Dedifferentiated amniotic fluid mesenchymal stem cell (primary cell): ENCODE data around the gene ANKRD60.

Experiments used
- DNase-seq: peaks from one replicate; pipeline ENCODE4 v3.0.0-alpha.2; 2016; ENCODE audit errors: extremely low spot score

ANKRD60 gene

DNA sequence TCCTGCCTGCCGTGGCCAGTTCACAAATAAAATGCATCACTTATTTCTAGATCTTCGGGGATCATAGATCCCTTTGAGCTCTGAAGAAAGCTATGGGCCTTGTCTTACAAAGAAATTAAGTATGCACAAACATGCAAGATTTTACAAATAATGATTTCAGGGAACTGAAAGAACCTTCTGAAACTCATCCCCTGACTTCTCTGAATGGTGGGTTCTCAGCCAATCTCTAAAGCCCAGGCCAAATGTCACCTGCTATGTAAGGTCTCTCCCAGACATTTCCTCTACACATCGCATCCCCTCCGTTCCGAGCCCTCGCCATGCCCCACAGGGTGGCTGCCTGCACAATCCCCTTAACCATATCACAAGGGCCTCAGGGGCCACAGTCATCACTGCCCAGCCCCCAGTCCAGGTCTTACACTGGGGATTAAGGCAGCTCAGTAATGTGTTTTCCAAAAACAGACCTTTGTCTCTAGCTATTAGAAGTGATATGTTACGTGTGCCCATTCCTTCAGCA is 16.1 kb upstream of the ANKRD60 start:
- no peak for DNase-seq

DNA sequence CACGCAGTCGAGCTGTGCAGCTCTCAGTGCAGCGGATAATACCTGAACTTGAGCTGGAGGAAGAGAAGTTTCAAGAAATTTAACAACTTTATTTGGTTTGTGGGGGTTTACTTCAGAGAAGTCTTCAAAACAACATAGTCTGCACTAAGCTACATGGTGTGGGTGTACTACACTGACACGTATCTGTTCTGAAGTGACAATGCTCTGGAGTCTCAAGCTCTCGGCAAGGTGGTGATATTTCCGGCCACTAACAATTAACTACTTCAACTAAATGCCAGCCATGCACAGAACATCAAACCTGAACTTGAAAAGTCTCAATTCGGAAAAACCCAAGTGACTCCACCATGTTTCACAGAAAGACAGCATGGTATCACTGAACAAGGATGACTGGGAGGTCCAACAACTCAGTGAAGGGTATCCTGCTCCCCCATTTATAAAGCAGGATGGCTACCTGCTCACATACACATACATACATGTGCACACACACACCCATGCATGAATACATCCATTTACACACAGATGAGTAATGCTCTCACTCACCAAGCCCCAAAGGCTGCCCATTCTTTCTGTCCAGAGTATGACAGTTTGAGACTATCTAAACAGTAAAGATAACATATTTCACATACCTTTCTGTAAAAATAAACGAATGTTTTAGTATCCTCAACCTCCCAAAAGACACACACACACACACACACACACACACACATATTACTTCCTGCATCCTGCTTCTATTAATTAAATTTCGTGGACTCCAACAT is 15.4 kb upstream of the ANKRD60 start:
- DNase-seq, result no peak

DNA sequence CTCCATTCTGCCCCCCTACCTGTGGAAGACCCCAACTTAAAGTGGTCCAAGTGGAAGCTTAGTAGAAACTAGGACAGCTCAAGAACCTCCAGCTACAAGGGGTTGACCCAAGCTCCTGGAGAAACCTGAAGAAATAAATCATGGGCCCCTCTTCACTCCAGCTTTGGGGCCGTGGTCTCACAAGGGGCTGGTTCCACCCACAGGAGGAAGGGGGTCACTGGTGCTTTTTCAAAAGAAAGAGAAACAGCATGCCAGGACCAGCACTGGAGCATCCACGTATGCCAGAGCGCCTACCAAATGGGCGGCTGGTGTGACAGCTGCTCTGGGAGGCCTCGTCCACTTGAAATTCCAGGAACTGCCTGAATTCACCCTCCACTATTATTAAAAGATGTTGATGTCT is 14.4 kb upstream of the ANKRD60 start:
- DNase-seq, result no peak

DNA sequence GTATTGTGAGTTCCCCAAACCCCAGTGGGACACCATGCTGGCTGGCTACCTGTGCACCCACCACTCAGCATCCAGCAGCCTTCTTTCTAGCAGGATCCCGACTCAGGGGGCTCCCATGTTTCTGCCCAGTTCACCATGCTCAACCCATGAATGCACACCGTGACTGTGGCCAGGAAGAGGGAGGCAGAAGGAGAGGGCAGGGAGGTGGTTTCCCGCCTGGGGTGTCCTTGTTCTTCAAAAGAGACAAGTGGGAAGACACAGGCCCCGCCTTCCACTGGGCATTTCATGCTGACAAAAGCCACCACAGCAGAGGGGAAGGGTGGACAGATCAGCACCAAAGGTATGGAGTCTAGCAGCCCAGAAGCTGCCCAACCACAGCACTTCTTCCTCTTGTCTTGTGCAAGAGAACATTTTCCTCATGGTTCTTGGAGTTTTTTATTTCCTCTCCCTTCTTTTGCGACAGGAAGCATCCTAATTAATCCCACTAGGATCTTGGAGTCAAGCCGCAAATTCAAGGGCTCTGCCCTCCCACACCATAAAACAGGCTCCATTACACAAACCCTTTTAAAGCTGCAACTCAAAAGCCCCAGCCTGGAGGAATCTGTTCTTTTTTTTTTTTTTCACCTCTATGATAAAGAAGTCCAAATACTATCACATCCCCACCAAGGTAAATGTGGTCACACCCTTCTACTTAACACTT is 13.5 kb upstream of the ANKRD60 start:
- no peak for DNase-seq

DNA sequence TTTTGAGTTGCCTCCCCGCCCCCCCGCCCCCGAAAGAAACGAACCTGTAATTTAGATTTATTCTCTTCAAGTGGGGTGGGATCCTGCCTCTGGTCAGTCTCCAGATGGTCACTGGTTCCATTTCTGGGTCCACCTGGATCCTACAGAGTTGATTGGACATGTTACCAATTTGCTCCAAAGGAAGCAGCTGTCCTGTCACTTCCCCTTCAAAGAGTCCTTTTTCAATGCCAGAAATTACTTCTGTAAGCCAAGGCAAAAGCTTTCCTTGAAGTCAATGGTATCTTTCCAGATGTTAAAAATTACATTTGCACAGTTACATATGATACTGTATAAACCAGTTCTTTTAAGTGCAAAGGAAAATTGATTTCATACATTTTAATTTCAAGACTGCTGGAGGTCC is 12.0 kb upstream of the ANKRD60 start:
- no peak for DNase-seq

DNA sequence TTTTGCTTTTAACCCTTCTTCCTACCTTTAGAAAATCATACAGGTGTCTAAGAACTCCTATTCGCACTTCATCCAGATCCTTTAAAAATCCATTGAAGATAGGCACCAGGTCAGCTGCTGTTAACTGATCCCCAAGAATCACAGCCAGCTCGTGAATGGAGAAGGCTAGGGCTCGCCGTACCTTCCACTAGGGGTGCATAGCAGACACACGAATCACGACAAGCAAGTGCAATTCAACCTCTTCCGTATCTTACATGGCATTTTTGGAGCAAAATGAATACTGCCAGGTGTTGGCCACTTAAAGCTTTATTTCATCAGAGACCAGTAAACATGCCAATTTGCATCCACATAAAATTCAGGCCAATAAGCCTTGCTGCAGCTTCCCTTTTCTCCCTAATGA is 10.8 kb upstream of the ANKRD60 start:
- DNase-seq, result no peak

DNA sequence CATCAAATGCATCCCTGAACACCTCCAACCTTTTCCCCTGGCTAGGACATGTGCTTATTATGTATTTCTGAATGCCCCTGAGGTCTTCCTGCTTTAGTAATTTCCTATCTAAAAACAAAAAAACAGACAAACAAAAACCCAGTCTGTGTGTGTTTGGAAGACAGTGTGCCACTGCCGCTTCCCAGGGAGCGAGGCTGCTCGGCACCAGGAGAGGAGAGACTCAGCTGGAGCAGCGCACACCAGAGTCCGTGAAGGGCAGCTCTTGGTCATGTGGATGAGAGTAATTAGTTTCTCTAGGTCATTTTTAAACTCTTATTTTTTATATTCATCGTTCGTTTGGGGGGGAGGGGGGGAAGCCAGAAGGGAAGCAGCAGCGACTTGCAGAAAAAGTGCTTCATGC is 10.0 kb upstream of the ANKRD60 start:
- no peak for DNase-seq

DNA sequence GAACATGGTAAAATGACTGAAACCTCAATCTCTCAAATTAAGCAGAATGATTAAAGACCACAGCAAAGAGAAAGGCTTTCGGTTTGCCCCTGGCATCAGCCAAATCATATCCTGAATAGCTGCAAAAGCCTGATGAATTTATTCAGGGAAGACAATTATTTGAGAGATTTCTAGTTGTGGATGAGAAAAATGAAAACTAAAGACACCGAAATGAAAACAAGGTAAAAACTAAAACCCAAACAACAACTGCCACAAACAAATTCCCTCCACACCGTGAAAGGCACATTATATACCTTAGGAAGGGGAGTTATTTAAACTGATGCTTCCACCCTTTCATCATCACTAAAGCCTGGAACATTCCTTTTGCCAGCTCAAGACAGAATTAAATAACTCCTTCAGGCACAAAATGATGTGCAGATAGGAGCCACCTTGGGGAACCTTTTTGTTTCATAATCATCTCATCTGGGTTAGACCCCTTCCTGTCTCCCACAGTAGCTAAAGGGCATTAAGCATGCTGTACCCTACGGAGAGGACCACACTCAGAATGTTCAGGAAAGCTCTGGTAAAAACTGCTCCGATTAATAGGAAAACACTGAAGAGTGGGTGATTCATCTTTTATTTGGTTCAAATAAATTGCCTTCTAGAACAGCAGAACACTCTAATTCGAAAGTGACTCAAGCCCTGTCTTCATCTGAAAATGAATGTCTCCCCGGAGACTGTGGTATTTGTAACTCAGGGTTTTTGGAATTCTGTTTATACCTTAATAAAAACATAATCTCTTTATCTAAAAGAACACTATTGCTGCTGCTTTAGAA is 9.1 kb upstream of the ANKRD60 start:
- DNase-seq, result no peak

DNA sequence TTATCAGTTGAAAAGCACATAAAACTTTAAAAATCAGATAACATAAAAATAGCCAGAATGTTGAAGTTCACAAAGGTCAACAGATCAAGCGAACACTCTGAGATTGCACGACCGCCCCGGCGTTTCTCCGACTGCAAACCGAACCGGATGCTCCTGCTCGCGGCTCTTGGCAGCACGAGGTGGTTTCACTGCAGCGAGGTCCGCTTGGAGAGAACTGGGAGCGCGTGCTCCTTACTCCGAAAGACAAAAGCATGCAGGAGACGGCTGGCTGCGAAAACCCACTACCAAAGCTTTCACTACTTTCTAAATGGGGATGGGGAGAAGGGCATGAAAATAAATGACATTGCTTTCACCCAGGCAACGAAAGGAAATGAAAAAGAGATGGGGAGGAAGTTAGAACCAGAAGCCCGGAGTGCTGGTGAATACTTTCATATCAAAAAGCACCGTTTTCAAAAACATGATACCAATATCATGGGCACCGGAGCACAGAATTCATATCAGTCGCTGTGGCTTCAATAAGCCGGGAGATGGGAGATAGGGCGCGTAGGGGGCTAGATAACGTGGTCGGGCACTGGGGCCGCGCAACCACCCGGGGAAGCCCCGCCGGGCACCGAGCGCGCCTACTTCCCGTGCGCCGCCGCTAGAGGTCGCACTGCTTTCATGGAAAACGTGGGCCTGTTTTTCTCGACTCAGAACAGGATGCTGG is 8.3 kb upstream of the ANKRD60 start:
- peak; percentile 36 for DNase-seq

DNA sequence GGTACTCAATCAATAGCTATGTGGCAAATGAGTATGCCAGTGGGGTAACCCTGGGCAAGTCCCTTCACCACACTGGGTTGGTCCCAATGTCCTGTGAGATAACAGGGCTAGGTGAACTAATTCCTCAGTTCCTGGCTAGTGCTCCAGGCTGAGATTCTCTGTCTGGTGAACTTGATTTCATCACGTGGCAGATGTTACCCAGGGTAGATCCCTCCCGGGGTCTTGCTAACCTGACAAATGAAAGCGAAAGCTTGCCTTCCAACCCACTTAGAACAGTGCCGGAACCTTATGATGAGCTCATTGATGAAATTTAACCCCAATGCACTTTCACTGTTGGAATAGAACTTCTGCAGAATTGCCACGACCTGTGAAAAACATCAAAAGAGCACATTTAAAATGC is 6.6 kb upstream of the ANKRD60 start:
- no peak for DNase-seq

DNA sequence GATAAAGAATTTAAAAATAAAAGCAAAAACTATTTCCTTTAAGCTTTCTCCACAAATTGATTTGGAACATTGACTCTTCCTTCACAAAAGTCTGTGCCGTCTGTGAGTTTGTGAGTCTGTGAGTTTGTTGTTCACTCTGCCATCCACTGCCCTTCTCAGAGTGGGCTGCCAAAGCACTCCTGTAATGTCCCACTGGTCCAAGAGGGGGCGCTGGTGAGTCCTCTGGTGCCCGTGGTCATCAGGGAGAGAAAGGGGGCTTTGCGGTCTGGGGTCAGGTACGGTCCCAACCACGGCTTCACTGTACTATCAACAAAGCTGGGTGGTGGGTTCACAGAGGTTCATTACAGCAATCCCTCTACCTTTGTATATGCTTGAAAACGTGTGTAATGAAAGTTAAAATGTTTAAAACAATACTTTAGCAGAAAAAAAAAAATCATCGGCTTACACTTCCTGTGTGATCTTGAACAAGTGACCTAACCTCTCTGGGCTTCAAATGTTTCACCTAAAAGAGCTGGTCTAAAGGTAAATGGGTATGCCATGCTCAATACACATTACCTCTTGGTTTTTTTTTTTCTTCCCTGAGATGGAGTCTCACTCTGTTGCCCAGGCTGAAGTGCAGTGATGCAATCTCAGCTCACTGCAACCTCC is 5.6 kb upstream of the ANKRD60 start:
- DNase-seq, result no peak

DNA sequence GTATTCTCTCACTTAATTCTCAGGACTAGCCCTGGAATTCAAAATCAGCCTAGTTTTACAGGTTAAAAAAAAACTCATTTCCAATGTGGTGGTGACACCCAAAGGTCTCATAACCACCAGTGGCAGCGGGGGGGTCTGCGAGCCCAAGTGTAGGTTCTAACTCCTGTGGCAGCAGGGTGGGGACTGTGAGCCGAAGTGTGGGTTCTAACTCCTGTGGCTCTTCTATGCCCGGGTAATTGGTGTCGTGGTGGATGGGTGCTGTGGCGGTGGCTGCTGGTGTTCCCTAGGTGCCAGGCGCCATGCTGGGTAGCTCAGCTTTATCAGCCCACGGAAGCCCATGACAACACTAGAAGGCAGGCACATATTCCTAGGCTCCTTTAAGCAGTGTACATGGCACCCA is 4.9 kb upstream of the ANKRD60 start:
- DNase-seq, result no peak

DNA sequence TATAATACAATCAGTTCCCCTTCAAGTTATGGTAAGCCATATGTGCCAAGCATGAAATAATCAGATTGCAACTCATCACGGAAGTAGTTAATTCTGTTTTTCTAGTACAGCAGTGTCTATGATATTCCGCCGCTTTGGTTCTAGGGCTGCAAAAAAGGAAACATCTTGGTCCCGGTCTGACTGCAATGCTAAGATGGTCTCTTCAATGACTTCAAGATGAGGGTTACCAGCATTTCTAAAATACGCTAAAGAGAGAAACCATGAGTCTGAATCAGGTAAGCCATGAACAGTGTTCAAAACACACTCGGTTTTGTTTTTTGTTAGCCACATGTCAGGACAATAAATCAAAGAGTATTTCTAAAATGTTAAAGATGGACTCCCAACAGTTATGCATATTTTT is 3.2 kb upstream of the ANKRD60 start:
- no peak for DNase-seq

DNA sequence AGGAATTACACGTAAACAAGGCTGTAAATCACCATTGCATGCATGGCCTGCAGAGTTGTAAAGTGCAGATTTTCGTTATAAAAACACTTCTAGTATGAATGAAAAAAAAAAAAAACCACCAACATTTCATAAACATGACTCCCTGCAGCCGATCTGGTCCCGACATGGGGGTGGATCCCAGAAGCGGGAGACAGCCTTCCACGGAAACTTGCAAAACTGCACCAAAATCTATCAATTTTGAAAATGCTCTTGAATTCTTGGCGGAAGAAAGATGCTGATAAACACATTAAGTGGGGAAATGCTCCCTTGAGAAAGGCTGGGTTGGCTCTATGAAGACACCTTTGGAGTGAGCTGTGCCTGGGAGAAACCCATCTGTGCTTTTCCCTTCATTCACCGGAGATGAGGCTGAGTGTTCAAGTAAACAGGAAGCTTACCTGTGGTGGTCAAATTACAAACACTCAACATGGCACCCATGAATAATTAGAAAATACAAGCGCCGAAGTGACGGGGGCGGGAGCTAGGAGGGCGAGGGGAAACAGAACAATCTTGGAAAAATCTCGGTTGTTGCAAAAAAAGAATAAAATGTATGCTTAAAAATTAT is 845 bp upstream of the ANKRD60 start:
- no peak for DNase-seq

DNA sequence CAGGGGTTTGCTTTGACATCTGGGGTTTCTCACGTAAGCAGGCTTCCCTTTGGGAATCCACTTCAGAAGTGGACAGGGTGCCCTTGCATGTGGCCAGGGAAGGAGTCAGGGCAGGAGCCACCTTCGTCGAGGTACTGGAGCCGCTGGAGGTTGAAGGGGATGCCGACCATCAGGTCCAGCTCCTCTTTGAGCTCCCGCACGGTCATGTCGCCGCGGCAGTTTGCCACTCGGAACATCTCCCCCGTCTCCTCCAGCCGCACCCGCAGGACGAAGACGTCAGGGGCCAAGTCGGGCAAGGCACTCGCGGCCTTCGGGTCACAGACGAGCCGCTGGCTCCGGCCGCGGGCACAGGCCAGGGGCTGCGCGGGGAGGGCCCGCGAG is 360 bp downstream of the ANKRD60 start:
- no peak for DNase-seq

DNA sequence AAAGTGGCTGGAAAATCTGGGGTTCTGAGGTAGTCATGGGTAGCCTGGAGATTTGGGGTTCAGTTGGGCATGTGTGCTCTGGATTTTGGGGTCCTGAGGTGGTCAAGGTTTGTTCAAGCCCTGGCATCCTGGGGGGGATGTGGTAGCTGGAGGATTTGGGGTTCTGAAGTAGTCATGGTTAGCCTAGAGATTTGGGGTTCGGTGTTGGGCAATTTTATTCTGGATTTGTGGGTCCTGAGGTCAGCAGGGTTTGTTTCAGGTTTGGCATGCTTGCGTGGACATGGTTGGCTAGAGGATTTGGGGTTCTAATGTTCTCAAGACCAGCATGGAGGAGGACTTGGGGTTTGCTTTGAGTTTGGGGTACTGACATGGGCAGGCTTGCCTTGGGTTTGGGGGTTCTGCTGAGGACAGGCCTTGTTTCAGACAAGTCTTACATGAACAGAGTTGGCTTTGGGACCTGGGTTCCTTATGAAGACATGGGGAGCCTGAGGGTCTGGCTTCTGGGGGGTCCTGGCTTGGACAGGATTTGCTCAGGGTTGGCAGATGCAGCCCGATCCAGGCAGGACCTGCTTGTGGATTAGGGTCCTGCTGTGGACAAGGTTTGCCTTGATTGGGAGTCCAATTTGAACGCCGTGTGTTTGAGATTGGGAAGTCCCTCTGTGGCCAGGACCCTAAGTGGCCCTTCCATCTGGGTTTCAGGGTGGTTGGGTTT is 906 bp downstream of the ANKRD60 start:
- DNase-seq, result no peak

DNA sequence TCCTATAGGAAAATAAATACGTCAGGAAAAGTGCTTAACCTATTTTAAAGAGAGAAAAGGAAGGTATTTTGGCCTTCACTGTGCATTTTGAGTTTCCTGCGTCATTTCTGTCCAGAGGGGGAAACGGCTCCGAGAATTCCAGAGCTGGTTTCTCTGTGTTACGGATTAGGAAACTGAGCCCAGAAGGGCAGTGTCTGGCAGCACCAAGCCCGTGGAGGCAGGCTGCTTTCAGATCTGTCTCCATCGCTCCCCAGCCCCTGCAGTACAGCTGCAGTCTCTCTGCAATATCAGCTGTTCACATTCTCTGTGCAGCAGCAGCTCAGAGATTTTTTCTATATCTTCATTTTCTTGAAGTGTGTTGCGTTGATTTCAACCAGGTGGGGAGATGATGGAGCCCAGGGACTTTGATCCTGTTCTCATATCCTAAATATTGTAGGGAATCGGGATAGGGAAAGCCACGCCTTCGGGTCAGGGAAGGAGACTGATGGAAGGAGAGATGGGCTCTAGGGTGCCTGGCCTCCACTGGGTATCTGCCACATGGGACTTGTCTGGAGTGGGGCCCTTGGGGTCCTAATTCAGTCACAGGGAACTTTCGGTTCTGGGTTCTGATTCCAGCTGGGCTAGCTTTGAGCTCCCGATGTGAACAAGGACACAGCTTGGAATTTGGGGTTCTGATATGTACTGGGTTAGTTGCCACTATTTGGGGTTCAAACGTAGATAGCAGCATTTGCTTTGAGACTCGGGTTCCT is 2.8 kb downstream of the ANKRD60 start:
- no peak for DNase-seq

DNA sequence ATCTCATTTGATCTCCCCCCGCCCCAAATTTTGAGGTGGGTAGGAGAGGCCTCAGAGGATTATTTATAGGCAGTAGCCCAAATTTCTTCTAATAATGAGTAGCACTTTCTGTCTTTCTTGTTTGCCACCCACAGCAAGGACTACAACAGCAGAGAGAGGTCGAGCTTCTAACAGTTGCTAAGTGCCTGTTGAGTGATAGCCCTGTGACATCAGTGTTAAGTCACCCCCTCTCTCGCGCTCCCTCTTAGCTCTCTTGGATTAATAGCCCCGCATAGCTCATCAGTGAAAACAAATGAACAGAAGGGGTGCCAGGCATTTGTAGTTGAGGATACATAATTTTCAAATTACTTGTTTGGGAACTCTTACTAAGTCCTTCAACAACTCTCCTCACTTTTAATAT is 3.5 kb downstream of the ANKRD60 start:
- no peak for DNase-seq

DNA sequence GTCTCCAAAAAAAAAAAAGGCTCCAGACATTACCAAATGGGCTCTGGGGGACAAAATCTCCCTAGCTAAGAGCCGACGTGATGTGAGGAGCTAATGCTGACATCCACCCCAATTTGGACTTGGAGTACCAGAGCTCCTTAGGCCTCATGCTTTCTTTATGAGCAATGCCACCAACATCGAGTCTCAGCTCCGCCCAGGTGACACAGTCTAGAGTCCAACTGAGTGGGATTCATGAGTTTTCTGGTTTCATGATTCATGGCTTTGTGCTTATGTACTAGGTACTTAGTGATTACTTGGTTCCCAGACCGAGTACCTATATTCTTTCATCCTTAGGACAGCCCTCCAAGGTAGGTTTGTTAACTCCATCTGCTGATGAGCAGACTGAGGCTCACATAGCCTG is 4.4 kb downstream of the ANKRD60 start:
- DNase-seq, result no peak
